Endothelial cell of umbilical vein (primary cell): ENCODE measurements around the gene SMC3.

Experiments used
- JUN ChIP-seq: IDR thresholded peaks from 2 replicates; pipeline ENCODE4 v1.6.1; 2011; ENCODE audit warnings: borderline replicate concordance, low read depth; ENCODE audit not compliant: insufficient read length, insufficient read depth
- POLR2A ChIP-seq: IDR thresholded peaks from 2 replicates; pipeline ENCODE4 v1.6.1; 2012; ENCODE audit warnings: low read depth, mild to moderate bottlenecking, control low read depth, low read length
- POLR2AphosphoS5 ChIP-seq: IDR thresholded peaks from 2 replicates; pipeline ENCODE4 v1.6.1; 2012; ENCODE audit warnings: low read depth, mild to moderate bottlenecking, control low read depth, low read length, moderate library complexity; ENCODE audit not compliant: insufficient read depth
- TF ChIP-seq, protein P1 (sequence below), 2 donors: IDR thresholded peaks; 1 replicate in 1 of 2; 2 replicates in 1 of 2; pipeline ENCODE4 v1.5.1; 2011; ENCODE audit warnings: low read length in 2 of 2, mild to moderate bottlenecking in 2 of 2, moderate library complexity in 2 of 2, control low read depth in 1 of 2, inconsistent platforms in 1 of 2, low read depth in 1 of 2; ENCODE audit not compliant: insufficient read depth in 1 of 2; ENCODE audit errors: extremely low read depth in 1 of 2

DNA sequence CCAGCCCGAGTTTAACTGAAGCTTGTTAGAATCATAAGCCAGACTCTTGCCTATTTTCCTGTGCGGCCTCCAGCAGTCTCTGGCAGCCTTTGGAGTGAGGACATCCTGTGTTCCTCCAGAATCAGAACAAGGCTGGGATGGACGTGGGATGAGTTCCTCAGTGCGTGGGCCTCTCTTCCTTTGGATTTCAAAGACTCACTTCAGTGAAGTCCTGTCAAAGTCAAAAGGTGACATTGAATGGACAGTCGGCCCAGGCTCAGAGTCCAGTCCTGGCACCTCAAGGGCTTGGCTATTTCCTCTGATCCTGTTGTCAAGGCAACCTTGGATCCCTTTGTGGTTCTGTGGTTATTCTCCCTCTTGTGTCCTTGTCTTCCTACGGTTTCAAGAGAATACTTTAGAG, 21.4 kb upstream of the SMC3 start:
- TF ChIP-seq JUN = no peak
- TF ChIP-seq POLR2AphosphoS5 = no peak
- TF ChIP-seq POLR2A = no peak
- TF ChIP-seq, protein P1, sequence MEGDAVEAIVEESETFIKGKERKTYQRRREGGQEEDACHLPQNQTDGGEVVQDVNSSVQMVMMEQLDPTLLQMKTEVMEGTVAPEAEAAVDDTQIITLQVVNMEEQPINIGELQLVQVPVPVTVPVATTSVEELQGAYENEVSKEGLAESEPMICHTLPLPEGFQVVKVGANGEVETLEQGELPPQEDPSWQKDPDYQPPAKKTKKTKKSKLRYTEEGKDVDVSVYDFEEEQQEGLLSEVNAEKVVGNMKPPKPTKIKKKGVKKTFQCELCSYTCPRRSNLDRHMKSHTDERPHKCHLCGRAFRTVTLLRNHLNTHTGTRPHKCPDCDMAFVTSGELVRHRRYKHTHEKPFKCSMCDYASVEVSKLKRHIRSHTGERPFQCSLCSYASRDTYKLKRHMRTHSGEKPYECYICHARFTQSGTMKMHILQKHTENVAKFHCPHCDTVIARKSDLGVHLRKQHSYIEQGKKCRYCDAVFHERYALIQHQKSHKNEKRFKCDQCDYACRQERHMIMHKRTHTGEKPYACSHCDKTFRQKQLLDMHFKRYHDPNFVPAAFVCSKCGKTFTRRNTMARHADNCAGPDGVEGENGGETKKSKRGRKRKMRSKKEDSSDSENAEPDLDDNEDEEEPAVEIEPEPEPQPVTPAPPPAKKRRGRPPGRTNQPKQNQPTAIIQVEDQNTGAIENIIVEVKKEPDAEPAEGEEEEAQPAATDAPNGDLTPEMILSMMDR (IDR thresholded peaks at IDR 0.05; ENCODE audit: extremely low read depth in 1 of 2, insufficient read depth in 1 of 2, low read depth in 1 of 2, low read length in 2 of 2) = no peak
